Loucy (cell line): ENCODE measurements around the gene TOM1L2.

Experiments
- H2AFZ ChIP-seq: fragments of 200-600 bp; sonication (generic); 2 replicates; pipeline ENCODE4 v1.6.0; 2016; ENCODE audit warnings: antibody characterized with exemption, mild to moderate bottlenecking, low read length, moderate library complexity
- H3F3A ChIP-seq: fragments of 200-600 bp; 2 replicates; pipeline ENCODE4 v1.6.0; 2016; ENCODE audit warnings: antibody characterized with exemption, low read depth, mild to moderate bottlenecking
- H3K27me3 ChIP-seq: fragments of 200-600 bp; sonication (generic); 2 replicates; pipeline ENCODE4 v1.6.1; 2014; ENCODE audit warnings: low read length, mild to moderate bottlenecking; ENCODE audit not compliant: insufficient read depth, poor library complexity, severe bottlenecking
- H3K36me3 ChIP-seq: fragments of 200-600 bp; sonication (generic); 2 replicates; pipeline ENCODE4 v1.6.1; 2016; ENCODE audit warnings: low read length; ENCODE audit not compliant: insufficient read depth
- H3K4me1 ChIP-seq: fragments of 200-600 bp; sonication (generic); 2 replicates; pipeline ENCODE4 v1.5.1; 2014; ENCODE audit warnings: low read length, mild to moderate bottlenecking; ENCODE audit not compliant: insufficient read depth, poor library complexity, severe bottlenecking
- H3K4me2 ChIP-seq: fragments of 200-600 bp; sonication (generic); 2 replicates; pipeline ENCODE4 v1.6.0; 2014; ENCODE audit warnings: antibody characterized with exemption, low read length, low read depth, mild to moderate bottlenecking; ENCODE audit not compliant: poor library complexity, severe bottlenecking
- H3K4me3 ChIP-seq: fragments of 200-600 bp; sonication (generic); 2 replicates; pipeline ENCODE4 v1.5.1; 2014; ENCODE audit warnings: low read length, mild to moderate bottlenecking, mixed read lengths; ENCODE audit not compliant: poor library complexity, severe bottlenecking
- H3K79me2 ChIP-seq: fragments of 200-600 bp; sonication (generic); 2 replicates; pipeline ENCODE4 v1.6.1; 2014; ENCODE audit warnings: low read length; ENCODE audit not compliant: insufficient read depth
- H3K9ac ChIP-seq: fragments of 200-600 bp; sonication (generic); 2 replicates; pipeline ENCODE4 v1.6.0; 2014; ENCODE audit warnings: mild to moderate bottlenecking, low read depth, low read length, moderate library complexity; ENCODE audit not compliant: poor library complexity, severe bottlenecking
- H3K9me2 ChIP-seq: fragments of 200-600 bp; sonication (generic); replicated peaks from 2 replicates; pipeline ENCODE4 v1.6.1; 2016; ENCODE audit warnings: low read depth, low read length, mixed read lengths
- H3K9me3 ChIP-seq: fragments of 200-600 bp; sonication (generic); 2 replicates; pipeline ENCODE4 v1.6.1; 2014; ENCODE audit warnings: mild to moderate bottlenecking, antibody characterized with exemption, low read length, low read depth; ENCODE audit not compliant: insufficient read depth
- H4K20me1 ChIP-seq: fragments of 200-600 bp; sonication (generic); 2 replicates; pipeline ENCODE4 v1.6.0; 2014; ENCODE audit warnings: antibody characterized with exemption, low read length, mild to moderate bottlenecking; ENCODE audit not compliant: insufficient read depth, poor library complexity, severe bottlenecking
- EZH2phosphoT487 ChIP-seq: fragments of 200-600 bp; IDR thresholded peaks from 2 replicates; pipeline ENCODE4 v1.6.1; 2018; ENCODE audit warnings: antibody characterized with exemption, mild to moderate bottlenecking, moderate library complexity, borderline replicate concordance
- TF ChIP-seq, protein P1 (sequence below): fragments of 200-600 bp; sonication (generic); conservative IDR thresholded peaks from 2 replicates; pipeline ENCODE4 v1.5.1; 2014; ENCODE audit warnings: mild to moderate bottlenecking, antibody characterized with exemption, low read length

The TOM1L2 gene

DNA sequence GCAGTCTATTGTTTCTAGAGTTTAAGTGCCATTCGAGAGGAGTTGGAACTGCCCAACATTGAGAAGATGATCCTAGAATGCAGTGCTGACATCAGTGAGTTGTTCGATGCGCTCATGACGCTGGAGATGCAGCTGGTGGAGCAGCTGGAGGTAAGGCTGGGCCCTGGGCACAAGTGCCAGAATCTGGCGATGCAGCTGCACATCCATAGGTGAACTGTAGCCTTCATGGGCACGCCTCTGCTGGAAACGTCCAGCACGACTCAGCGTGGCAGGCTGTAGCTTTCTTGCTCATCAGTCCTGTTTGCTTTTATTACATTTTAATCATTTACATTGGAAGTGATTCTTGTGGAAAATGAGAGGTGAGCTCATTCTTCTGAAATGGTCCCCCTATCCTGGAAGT is 32.1 kb upstream of the TOM1L2 start:
- no peak overlapping the region for H3K4me3 ChIP-seq
- no peaks in the 10 kb centered on the region for H3K4me1 ChIP-seq
- no peak overlapping the region for H3K4me2 ChIP-seq
- no peaks in the 10 kb centered on the region for H3K9me3 ChIP-seq
- H3K27me3 ChIP-seq: no peaks in the 10 kb centered on the region
- no peaks in the 10 kb centered on the region for H3F3A ChIP-seq
- H2AFZ ChIP-seq: no peak overlapping the region
- no peak overlapping the region for H3K9ac ChIP-seq
- no peaks in the 10 kb centered on the region for H3K79me2 ChIP-seq
- H3K36me3 ChIP-seq: no peaks in the 10 kb centered on the region
- TF ChIP-seq, protein P1, sequence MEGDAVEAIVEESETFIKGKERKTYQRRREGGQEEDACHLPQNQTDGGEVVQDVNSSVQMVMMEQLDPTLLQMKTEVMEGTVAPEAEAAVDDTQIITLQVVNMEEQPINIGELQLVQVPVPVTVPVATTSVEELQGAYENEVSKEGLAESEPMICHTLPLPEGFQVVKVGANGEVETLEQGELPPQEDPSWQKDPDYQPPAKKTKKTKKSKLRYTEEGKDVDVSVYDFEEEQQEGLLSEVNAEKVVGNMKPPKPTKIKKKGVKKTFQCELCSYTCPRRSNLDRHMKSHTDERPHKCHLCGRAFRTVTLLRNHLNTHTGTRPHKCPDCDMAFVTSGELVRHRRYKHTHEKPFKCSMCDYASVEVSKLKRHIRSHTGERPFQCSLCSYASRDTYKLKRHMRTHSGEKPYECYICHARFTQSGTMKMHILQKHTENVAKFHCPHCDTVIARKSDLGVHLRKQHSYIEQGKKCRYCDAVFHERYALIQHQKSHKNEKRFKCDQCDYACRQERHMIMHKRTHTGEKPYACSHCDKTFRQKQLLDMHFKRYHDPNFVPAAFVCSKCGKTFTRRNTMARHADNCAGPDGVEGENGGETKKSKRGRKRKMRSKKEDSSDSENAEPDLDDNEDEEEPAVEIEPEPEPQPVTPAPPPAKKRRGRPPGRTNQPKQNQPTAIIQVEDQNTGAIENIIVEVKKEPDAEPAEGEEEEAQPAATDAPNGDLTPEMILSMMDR: no peak
- TF ChIP-seq EZH2phosphoT487: no peak
- no peaks in the 10 kb centered on the region for H3K9me2 ChIP-seq
- no peaks in the 10 kb centered on the region for H4K20me1 ChIP-seq

DNA sequence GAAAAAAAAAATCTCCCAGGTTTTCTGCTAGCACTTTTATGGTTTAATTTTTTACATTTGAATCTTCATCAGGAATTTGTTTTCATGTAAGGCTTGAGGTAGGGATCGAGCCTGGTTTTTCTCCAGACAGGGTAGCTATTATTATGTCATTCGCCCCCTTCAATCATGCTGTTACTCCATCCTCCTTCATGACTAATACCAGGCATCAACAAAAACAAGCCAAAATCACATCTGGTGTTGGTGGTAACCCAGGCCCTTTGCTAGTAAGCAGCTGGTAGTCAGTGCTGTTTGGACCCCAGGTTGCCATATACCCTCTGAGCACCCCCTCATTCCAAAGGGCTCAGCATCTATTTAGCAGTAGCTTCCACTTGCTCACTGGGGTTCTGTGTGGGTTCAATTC is 30.0 kb upstream of the TOM1L2 start:
- Histone ChIP-seq H4K20me1 (no peaks in the 10 kb centered on the region), H3K27me3 (no peaks in the 10 kb centered on the region), H3K4me2 (no peak overlapping the region), H3K79me2 (no peaks in the 10 kb centered on the region), H3F3A (no peaks in the 10 kb centered on the region), H3K4me3 (no peak overlapping the region), H3K9me2 (no peaks in the 10 kb centered on the region), H3K9ac (no peak overlapping the region), H3K36me3 (no peaks in the 10 kb centered on the region), H2AFZ (no peak overlapping the region), H3K4me1 (no peaks in the 10 kb centered on the region), H3K9me3 (no peaks in the 10 kb centered on the region)
- TF ChIP-seq EZH2phosphoT487: no peak
- TF ChIP-seq, protein P1: no peak

DNA sequence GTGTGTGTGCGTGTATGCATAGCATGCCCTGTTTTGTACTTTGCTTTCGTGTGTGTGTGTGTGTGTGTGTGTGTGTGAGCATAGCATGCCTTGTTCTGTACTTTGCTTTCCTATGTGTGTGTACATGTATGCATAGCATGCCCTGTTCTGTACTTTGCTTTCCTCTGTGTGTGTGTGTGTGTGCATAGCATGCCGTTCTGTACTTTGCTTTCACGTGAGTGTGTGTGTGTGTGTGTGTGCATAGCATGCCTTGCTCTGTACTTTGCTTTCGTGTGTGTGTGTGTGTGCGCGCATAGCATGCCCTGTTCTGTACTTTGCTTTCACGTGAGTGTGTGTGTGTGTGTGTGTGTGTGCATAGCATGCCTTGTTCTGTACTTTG is 27.8 kb upstream of the TOM1L2 start:
- Histone ChIP-seq H3K9ac (no peak overlapping the region), H3K27me3 (no peaks in the 10 kb centered on the region), H3K9me3 (no peaks in the 10 kb centered on the region), H3K79me2 (no peaks in the 10 kb centered on the region), H3F3A (no peaks in the 10 kb centered on the region), H3K4me2 (no peak overlapping the region), H4K20me1 (no peaks in the 10 kb centered on the region), H3K4me3 (no peak overlapping the region), H2AFZ (no peak overlapping the region), H3K4me1 (no peaks in the 10 kb centered on the region), H3K9me2 (no peaks in the 10 kb centered on the region), H3K36me3 (no peaks in the 10 kb centered on the region)
- no peak for TF ChIP-seq EZH2phosphoT487
- TF ChIP-seq, protein P1: no peak
